ENCODE measurements around the gene NEU1.
"Not testable (repeated sequence)": the region's sequence is repeated elsewhere in the genome, so short reads cannot be mapped to it uniquely, and the experiment has no call there.

NEU1 gene

GRCh38 chr6:31862344-31863235 is at the start of gene NEU1:
Gene NEU1, minus strand, starts transcription at chr6:31862821. Its CDS starts 45 bp downstream, at chr6:31862776.
- peak; percentile 100 for DNase-seq (ENCODE audit: low spot score)

GRCh38 chr6:31911826-31912585 is 49.4 kb upstream of the NEU1 start:
- no peak for DNase-seq (ENCODE audit: low spot score)

DNA sequence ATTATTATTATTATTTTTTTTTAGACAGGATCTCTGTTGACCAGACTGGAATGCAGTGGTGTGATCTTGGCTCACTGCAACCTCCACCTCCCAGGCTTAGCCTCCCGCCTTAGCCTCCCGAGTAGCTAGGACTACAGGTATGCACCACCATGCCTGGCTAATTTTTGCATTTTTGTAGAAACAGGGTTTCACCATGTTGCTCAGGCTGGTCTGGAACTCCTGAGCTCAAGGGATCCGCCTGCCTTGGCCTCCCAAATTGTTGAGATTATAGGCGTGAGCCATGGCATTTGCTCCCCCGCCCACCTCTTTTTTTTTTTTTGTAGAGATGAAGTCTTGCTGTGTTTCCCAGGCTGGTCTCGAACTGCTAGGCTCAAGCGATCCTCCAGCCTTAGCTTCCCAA is 46.7 kb upstream of the NEU1 start:
- DNase-seq (ENCODE audit: low spot score) = not testable (repeated sequence)

DNA sequence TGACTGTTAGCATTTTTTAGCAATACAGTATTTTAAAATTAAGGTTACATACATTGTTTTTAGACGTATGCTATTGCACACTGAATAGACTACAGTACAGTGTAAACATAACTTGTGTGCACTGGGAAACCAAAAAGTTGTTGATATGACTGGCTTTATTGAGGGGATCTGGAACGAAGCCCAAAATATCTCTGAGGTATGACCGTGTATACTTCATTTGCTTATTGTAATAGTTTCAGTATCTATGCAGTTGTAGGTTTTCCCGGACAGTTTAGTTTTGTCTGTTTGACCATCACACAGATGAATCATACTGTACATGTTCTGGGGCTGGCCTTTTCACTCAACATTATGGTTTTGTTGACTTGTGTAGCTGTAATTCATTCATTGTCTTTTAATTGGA is 46.2 kb upstream of the NEU1 start:
- no peak for DNase-seq (ENCODE audit: low spot score)

- DNase-seq (ENCODE audit: low spot score) = not testable (repeated sequence)
Measured at GRCh38 chr6:31908255-31908654, 45.6 kb upstream of the NEU1 start.

DNA sequence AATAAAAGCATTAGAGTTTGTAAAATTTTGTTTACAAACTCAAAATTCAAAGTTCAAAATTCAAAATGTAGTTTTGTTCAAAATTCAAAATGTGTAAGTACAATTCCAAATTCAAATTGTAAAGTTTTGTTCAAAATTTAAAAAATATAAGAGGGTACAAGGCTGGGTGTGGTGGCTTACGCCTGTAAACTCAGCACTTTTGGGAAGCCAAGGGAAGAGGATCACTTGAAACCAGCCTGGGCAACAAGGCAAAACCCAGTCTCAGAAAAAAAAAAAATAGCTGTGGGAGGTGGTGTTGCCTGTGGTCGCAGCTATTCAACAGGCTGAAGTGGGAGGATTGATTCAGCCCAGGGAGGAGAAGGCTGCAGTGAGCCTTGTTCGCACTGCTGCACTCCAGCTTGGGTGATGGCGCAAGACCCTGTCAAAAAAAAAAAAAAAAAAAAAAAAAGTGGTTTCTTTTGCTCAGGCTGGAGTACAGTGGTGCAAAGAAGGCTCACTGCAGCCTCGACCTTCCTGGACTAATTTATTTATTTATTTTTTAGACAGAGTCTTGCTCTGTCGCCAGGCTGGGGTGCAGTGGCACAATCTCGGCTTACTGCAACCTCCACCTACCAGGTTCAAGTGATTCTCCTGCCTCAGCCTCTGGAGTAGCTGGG is 44.7 kb upstream of the NEU1 start:
- DNase-seq (ENCODE audit: low spot score) = no peak

DNA sequence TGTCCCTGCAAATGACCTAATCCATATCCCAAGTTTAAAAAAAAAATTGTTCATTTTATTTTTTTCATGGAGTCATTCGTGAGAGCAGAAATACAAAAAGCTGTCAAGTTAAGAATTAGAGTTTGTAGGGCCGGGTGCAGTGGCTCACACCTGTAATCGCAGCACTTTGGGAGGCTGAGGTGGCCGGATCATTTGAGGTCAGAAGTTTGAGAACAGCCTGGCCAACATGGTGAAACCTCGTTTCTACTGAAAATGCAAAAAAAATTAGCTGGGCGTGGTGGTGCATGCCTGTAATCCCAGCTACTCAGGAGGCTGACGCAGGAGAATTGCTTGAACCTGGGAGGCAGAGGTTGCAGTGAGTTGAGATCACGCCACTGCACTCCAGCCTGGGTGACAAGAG is 44.1 kb upstream of the NEU1 start:
- not testable (repeated sequence) for DNase-seq (ENCODE audit: low spot score)

GRCh38 chr6:31906122-31906521 is 43.5 kb upstream of the NEU1 start:
- DNase-seq (ENCODE audit: low spot score) = no peak

DNA sequence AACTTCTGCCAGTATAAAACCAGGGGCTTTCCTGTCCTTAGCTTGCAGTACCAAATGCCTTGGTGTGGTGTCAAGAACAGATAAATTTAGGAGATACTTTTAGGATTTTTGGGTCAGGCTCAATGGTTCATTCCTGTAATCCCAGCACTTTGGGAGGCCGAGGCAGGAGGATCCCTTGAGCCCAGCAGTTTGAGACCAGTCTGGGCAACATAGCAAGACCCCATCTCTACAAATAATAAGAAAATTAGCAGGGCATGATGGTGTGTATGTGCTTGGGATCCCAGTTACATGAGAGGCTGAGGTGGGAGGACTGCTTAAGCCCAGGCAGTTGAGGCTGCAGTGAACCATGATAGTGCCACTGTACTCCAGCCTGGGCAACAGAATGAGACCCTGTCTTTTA is 42.4 kb upstream of the NEU1 start:
- DNase-seq (ENCODE audit: low spot score) = no peak

DNA sequence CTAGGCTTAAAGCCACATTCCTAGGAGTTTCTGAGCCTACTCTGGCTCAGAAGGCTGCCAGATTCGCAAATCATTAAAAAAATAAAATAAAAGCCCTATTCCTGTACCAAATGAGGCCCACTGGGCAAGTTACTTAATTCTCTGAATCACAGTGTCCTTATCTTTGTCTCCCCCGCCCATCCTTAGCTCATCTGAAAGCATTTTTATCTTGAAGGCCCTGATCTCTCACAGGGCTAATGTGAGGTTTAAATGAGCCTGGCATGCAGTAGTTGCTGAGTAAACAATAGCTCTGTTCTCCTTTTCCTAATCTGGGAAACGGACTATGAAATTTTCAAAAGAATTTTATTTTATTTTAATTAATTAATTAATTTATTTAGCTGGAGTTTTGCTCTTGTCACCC is 41.3 kb upstream of the NEU1 start:
- no peak for DNase-seq (ENCODE audit: low spot score)

GRCh38 chr6:31901953-31902643 is 39.5 kb upstream of the NEU1 start, which contains the start of gene ZBTB12:
Gene ZBTB12, minus strand, starts transcription at chr6:31902086. Its CDS starts 781 bp downstream, at chr6:31901305.
- DNase-seq (ENCODE audit: low spot score) = peak; percentile 36

GRCh38 chr6:31901415-31901952 is 38.9 kb upstream of the NEU1 start:
- DNase-seq (ENCODE audit: low spot score) = no peak

- no peak for DNase-seq (ENCODE audit: low spot score)
Measured at GRCh38 chr6:31900917-31901414, 38.3 kb upstream of the NEU1 start.

GRCh38 chr6:31899882-31900722 is 37.5 kb upstream of the NEU1 start:
- DNase-seq (ENCODE audit: low spot score) = no peak

GRCh38 chr6:31899215-31899614 is 36.6 kb upstream of the NEU1 start:
- DNase-seq (ENCODE audit: low spot score) = no peak

- DNase-seq (ENCODE audit: low spot score) = no peak
Measured at GRCh38 chr6:31898383-31899011, 35.9 kb upstream of the NEU1 start.

- peak; percentile 73 for DNase-seq (ENCODE audit: low spot score)
Measured at GRCh38 chr6:31897612-31898382, 35.2 kb upstream of the NEU1 start, which contains the start of gene EHMT2. Gene EHMT2, minus strand, starts transcription at chr6:31897698. Its CDS starts 21 bp downstream, at chr6:31897677.

DNA sequence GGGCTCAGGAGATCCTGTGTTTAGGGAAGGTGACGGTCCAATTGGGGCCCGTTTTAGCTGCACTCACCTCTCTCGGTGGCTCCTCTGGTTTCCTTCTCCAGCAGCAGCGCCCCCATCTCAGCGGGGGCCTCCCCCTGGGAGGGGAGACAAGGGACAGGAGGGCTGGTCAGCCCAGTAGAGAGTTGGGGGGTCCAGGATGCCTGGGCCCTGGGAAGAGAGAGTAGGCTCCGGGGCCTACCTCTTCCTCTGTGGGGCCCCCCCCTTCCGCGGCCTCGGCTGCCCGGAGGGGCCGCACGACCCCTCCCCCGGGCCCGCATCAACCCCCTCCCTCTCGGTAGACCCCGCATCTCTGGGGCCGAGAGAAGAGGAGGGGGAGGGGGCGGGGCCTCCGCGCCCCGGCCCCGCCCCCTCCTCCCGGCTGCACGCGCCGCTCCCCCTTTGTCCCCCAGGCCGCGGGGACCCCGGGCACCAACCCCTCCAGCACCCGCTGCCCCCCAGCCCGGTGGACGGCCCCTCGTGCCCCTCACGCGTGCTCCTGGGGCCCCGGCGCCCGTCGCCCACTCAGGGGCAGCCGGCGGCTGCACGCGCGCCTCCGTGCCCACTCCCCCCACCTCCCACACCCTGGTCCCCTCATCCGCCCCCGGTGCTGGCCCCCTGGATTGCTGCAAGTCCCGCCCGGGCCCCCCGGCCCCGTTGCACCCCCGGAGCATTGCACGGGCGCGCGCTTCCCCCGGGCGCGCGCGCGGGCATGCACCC is 34.4 kb upstream of the NEU1 start:
- no peak for DNase-seq (ENCODE audit: low spot score)
